GM21528 (cell line): ENCODE data around the gene TEX52.

ENCODE experiments used
- ATAC-seq: cut with Tn5 transposase; IDR thresholded peaks from one replicate; pipeline ENCODE4 v1.9.1; 2021; ENCODE audit warnings: mild to moderate bottlenecking, moderate library complexity; ENCODE audit not compliant: unreplicated experiment, low FRiP score

Gene TEX52

DNA sequence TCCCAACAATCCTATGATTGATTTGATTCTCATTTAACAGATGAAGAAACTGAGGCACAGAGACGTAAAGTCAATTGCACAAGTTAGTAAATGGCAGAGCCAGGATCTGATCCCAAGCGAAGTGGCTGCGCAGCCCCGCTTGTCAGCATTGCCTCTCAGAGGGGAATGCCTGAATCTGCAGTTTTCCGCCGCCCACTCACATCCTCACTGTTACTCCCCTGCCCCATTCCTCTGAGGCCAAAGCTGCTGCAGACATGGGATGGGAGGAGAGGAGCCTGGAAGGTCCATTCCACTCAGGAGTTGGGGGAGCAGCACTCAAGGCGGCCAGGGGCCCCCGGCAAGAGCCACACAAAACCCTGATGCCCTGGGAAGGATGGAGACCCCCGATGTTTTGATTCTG lies 23.0 kb downstream of the TEX52 start:
- no peak for ATAC-seq

GRCh38 chr12:2833327-2833726 lies 23.5 kb downstream of the TEX52 start:
- no peak for ATAC-seq

- no peak for ATAC-seq
Measured at GRCh38 chr12:2832550-2833127, 24.2 kb downstream of the TEX52 start.

GRCh38 chr12:2829275-2829674 lies 27.6 kb downstream of the TEX52 start:
- no peak for ATAC-seq

GRCh38 chr12:2826721-2827515 lies 29.9 kb downstream of the TEX52 start:
- no peak for ATAC-seq

GRCh38 chr12:2826036-2826435 lies 30.8 kb downstream of the TEX52 start:
- ATAC-seq: no peak

DNA sequence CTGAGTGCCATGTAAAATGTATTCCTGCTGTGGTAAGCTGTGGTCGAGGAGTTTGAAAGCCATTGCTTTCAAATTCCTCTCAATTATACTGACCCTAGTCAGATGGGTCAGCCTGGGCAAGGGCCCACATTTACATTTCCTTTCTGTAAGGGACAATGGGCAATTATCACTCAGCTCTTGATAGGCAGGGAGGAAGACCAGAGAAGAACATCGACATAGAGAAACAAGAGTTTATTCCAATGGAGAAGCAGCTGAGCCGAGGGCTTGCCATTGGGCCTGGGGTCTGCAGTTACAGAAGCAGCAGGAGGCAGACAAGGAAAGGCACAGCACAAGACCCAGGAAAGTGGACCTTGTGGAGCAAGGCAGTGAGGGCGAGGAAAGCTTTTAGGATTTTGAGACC lies 31.7 kb downstream of the TEX52 start:
- ATAC-seq: no peak

DNA sequence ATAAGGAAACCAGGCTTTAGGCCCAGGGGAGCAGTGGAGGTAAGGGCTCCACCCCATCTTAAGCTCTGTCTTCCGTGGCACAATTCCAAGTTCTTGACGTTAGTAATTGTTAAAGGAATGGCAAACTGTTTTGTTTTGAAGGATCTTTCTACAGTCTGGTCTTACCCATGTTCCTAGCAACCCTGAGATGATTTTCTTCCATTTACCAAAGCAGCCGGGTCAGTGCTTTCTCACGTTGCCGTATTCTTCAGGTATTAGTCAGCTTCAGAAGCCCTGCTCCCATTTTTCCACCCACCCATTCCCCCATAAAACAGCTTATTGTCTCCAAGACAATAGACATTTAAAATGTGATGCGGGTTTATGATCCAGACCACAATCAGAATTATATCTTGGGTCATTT lies 32.3 kb downstream of the TEX52 start:
- ATAC-seq: no peak

GRCh38 chr12:2823483-2823882 lies 33.4 kb downstream of the TEX52 start:
- no peak for ATAC-seq

GRCh38 chr12:2820432-2820831 lies 36.4 kb downstream of the TEX52 start:
- ATAC-seq: no peak

- no peak for ATAC-seq
Measured at GRCh38 chr12:2819810-2820209, 37.0 kb downstream of the TEX52 start.

DNA sequence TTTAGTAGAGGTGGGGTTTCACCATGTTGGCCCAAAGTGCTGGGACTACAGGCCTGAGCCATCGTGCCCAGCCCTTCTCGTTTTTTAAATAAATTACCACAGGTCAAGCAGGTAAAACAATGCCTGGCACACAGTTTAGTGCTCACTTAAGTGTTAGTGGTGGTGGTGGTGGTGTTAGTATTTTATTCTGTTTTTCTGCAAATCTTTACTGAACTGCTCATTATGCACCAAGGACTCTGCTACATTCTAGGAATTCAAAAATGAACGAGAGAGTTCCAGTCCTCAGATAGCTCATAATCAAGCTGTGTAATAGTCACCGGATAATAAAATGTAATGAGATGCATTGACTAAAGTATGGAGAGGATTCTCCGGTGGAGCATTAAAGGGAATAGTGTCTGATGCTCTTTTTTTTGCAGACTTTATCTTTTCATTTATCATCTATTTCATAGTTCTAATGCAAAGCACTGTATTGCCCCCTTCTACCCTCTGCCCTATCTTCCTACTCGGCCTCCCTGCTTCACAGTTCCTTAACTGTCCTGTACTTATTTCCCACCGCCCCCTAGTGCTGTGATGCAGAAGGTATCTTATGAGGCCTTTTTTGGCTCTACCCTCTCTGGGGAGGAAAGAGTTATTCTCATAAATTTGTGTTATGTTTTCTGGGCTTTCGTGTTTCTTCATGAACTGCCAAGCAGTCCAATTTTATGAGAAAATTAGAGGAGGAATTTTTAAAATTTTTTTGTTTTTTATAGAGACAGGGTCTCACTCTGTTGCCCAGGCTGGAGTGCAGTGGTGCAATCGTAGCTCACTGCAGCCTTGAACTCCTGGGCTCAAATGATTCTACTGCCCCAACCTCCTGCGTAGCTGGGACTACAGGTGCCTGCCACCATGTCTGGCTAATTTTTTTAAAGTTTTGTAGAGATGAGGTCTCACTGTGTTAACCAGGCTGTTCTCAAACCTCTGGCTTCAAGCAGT lies 43.3 kb downstream of the TEX52 start:
- no peak for ATAC-seq

- peak; percentile 94 for ATAC-seq
Measured at GRCh38 chr12:2812290-2813213, 44.3 kb downstream of the TEX52 start, which contains the start of gene ITFG2. ITFG2 (plus strand) TSS chr12:2812668; CDS start chr12:2812761, 93 bp downstream.

DNA sequence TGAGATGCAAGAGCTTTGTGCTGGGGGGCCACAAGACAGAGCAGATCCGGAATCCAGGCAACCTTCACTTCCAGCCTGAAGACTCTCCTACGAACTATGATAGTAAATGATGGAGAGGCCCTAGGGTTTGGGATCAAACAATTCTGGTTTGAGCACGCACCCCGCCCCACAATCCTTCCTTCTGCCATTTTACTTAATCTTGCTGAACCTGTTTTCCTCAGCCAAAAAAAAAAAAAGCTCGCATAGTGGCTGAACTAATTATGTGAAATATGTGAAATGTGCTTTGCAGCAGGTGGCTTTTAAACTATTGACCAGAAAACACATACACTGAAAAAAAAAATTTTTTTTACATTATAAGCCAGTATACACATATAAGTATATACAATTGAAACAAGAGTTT lies 45.0 kb downstream of the TEX52 start:
- ATAC-seq: no peak

DNA sequence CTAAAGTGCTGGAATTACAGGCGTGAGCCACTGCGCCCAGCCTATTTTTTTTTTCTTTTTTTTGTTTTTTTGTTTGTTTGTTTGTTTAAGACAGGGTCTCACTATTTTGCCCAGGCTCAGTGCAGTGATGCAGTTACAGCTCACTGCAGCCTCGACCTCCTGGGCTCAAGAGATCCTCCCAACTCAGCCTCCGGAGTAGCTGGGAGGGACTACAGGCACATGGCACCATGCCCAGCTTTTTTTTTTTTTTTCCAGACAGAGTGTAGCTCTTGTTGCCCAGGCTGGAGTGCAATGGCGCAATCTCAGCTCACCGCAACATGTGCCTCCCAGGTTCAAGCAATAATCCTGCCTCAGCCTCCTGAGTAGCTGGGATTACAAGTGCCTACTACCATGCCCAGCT lies 50.1 kb downstream of the TEX52 start:
- ATAC-seq: no peak

GRCh38 chr12:2805143-2805520 lies 51.7 kb downstream of the TEX52 start:
- ATAC-seq: no peak

- ATAC-seq: no peak
Measured at GRCh38 chr12:2804393-2805142, 52.3 kb downstream of the TEX52 start.

DNA sequence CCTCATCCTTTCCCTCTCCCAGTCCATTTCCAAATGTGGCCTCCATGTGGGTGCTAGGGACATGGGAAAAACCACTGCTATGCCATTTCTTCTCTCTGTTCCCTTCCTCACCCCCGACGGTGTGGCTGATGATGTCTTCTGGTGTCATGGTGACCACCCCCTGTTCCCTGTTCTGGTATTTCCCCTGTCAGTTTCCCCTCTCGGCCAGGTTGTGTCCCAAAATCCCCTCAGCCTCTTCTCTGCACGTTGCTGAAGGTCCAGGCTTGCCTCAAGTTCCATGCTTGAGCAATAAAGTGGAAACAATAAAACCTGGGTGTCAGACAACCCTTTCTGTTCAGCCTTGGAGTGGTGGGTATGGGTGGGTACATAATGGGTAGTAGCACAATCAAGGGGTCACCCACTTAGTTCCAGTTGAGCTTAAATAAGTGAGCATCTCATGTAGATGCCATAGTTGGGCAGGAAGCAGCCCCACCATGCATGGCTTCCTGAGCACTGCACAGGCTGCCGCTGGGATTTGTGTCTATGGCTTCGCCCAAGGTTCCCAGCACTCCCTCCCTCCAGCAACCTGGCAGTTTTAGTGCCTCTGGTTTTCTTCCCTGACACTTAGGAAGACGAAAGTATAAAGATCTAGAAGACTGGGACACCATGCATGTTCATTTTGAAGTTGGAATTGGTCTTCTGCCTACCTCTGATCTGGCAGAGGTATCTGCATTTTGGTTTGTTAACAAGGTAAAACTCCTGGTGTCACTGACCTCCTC lies 53.0 kb downstream of the TEX52 start:
- no peak for ATAC-seq
